C1 segment of cervical spinal cord (tissue), 14 donors: ENCODE results near the gene THYN1.
"Not testable (repeated sequence)": the region's sequence is repeated elsewhere in the genome, so short reads cannot be mapped to it uniquely, and the experiment has no call there.

ENCODE experiments used
- DNase-seq, 14 donors: peaks; one replicate each; lab custom pipeline; 2025; lab: John Stamatoyannopoulos, UW

The THYN1 gene

GRCh38 chr11:134275188-134275533 is 22.0 kb upstream of the THYN1 start:
- DNase-seq, result no peak

DNA sequence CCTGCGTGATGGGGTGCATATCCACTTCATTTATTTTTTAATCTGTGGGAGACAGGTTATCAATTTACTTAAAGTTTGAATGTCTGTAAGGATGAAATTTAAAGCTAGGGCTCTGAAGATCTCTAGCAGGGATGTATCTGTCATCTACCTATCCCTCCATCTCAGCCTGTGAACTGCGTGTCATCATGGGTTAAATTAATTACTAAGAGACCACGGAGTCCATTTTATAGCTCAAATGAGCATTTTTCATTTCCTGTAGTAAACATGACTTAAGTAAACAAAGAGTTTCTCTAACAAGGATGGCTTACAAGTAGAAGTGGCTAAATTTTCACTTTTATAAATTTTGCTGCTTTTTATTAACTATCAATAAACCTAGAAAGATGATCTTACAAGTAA is 20.2 kb upstream of the THYN1 start:
- DNase-seq, result no peak

GRCh38 chr11:134272381-134273316 is 19.5 kb upstream of the THYN1 start:
- DNase-seq, result no peak

GRCh38 chr11:134271978-134272377 is 18.8 kb upstream of the THYN1 start:
- DNase-seq, result no peak

GRCh38 chr11:134270250-134270714 is 17.1 kb upstream of the THYN1 start:
- DNase-seq, result no peak

DNA sequence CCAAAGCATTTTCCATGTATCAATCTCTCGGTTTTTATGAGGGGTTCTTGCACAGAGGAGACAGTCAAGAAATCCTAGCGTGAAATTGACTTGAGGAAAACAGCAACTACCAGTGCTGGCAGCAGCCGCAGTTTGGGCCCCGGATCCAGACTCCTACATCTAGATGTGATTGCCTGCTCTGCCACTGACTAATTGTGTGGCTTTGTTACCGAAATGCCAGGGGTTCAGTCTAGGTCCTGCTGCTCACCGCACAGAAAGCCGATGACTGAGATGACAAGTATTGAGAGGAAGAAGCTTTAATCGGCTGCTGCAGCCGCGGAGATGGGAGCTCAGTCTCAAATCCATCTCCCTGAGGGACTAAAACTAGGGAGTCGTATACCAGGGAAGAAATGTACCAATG is 14.8 kb upstream of the THYN1 start:
- DNase-seq, result no peak

GRCh38 chr11:134267461-134267860 is 14.3 kb upstream of the THYN1 start:
- no peak for DNase-seq

GRCh38 chr11:134266841-134267251 is 13.7 kb upstream of the THYN1 start:
- no peak for DNase-seq

GRCh38 chr11:134266440-134266839 is 13.3 kb upstream of the THYN1 start:
- DNase-seq, result no peak

DNA sequence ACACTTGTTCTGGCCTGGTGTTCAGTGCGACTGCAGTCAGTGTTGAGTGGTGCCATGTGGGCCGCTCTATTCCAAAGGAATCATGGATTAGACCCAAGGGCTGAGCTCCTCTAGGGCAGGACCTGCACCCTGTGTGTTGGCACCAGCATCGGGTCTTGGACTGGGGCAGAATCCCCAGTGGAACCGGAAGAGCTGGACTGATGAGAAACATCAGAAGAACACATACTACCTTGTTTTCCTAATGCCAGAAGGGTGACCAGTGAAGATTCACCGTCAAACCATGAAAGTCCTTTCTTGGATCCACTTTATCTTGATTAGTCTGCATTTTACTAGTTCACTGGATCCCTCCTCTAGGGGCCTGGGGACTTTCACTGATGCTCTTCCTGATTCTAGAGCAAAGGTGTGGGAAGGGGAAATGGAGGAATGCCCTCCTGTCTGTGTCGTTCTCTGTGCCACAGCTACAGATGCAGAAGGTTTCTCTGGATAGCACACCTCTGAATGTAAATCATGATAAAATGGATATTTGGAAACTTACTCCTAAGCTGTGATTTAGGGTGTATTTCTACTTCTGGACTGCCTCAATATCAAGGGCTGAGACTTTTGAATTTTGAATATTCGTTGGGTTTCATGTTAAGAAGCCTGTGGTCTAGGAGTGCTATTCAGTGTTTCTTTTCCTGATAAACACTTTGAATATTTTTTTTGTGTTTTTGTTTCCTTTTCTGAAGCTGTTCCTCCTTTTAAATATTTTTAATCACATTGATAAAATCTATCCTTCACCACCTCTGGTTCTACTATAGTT is 12.0 kb upstream of the THYN1 start:
- no peak for DNase-seq

- no peak for DNase-seq
Observed at GRCh38 chr11:134261626-134262488, 8.7 kb upstream of the THYN1 start.

- DNase-seq, result no peak
Observed at GRCh38 chr11:134260983-134261382, 7.8 kb upstream of the THYN1 start.

DNA sequence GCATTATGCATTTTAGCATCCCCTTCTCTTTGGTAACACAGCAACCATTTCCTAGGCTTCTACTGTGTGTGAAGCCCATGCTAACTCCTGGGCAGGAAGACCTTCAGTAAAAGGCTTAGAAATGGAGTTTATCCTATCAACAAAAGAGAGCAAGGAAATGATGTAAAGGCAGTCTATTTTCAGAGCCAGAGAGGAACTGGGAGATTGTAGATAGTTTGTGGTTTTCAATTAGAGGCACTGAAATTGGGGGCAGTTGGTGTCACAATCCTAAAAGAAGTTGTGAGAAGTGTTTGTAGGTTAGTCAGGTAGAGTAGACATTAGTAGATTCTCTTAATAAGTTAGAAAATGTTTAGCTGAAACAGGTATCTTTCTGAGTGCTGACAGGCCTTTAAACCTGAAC is 7.4 kb upstream of the THYN1 start:
- DNase-seq, result no peak

- DNase-seq, result no peak
Observed at GRCh38 chr11:134258577-134258976, 5.4 kb upstream of the THYN1 start.

- no peak for DNase-seq
Observed at GRCh38 chr11:134257101-134257500, 3.9 kb upstream of the THYN1 start.

- DNase-seq, result not testable (repeated sequence)
Observed at GRCh38 chr11:134255184-134255561, 2.0 kb upstream of the THYN1 start.

GRCh38 chr11:134254433-134255183 is 1.5 kb upstream of the THYN1 start:
- DNase-seq, result no peak

DNA sequence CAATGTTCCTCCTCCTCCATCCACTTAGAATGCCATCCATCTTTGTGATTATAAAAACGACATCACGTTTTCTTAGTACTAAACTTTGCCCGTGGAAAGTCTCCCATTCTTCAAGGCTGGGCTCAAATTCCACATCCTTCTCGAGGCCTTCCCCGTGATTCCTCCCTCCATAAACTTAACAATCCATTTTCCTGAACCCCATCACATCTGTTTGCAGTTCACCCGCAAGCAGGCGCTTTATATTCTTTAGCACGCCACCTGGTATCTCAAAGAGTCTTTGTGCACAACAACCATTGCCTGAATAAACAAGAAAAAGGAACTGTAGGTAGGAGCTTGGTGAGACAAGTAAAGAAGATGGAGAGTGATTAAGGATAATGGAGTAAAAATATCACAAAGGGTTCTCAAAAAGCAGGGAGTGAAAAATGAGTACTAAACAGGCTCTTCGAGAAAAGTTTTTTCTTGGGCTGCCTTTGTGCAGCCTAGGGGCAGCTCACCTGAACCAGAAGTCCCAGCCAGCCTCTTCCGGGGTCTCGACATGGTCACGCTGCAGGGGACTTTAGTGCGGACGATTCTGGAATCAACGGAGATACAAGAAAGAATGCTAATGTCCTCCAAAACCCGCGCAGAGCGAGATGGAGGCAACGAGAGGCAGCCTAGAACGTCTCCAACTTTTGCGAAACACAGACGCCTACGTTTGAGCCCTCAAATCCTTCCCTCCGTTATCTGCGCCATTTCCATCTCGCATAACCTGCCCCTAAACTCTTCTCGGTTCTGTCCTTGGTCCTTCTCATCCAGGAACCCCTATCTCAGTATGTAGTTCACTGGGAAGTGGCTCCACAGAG is 585 bp downstream of the THYN1 start:
- peak in 4 of 14 donors; percentile 43 to 52 (median 48) for DNase-seq

GRCh38 chr11:134250675-134251074 is 2.5 kb downstream of the THYN1 start:
- DNase-seq, result no peak

- DNase-seq, result no peak
Observed at GRCh38 chr11:134250246-134250645, 2.9 kb downstream of the THYN1 start.
